CD14-positive monocyte (primary cell): ENCODE results near the gene LFNG. TPM values are rescaled to one million over a fixed set of nuclear protein-coding genes. Genes with fewer than 3 reads are reported as not detected.

ENCODE experiments used
- DNase-seq, 3 donors: peaks; one replicate each; pipeline ENCODE4 v3.0.0-alpha.2; 2011 to 2022
- H2AFZ ChIP-seq: 2 replicates; pipeline ENCODE4 v1.6.0; 2012; ENCODE audit warnings: mild to moderate bottlenecking, low read depth, low read length, inconsistent platforms; ENCODE audit not compliant: insufficient read depth, poor library complexity, severe bottlenecking
- H3K27ac ChIP-seq, 2 donors: 1 replicate in 1 of 2; 2 replicates in 1 of 2; pipeline ENCODE4 v1.5.1; 2012 to 2013; ENCODE audit warnings: low read length in 2 of 2, control low read depth in 1 of 2, inconsistent platforms in 1 of 2, low read depth in 1 of 2, mild to moderate bottlenecking in 1 of 2
- H3K27me3 ChIP-seq, 2 donors: one replicate each; pipeline versions ENCODE4 v1.6.0 to v1.6.1; 2011 to 2013; ENCODE audit warnings: low read length in 2 of 2; ENCODE audit not compliant: control insufficient read depth in 2 of 2, insufficient read depth in 2 of 2
- H3K36me3 ChIP-seq, 2 donors: replicated peaks in 1 of 2; 1 replicate in 1 of 2; 2 replicates in 1 of 2; pipeline versions ENCODE4 v1.5.1 to v1.6.1; 2012 to 2013; ENCODE audit warnings: low read length in 2 of 2, control low read depth in 1 of 2, inconsistent platforms in 1 of 2, mild to moderate bottlenecking in 1 of 2; ENCODE audit not compliant: insufficient read depth in 2 of 2, control insufficient read depth in 1 of 2
- H3K4me1 ChIP-seq, 2 donors: 1 replicate in 1 of 2; 2 replicates in 1 of 2; pipeline versions ENCODE4 v1.5.1 to v1.6.1; 2012 to 2013; ENCODE audit warnings: low read length in 2 of 2, control low read depth in 1 of 2, inconsistent platforms in 1 of 2, mild to moderate bottlenecking in 1 of 2, moderate library complexity in 1 of 2; ENCODE audit not compliant: insufficient read depth in 2 of 2, control insufficient read depth in 1 of 2
- H3K4me2 ChIP-seq: replicated peaks from 2 replicates; pipeline ENCODE3; 2012; ENCODE audit warnings: low read length, moderate library complexity, mild to moderate bottlenecking; ENCODE audit not compliant: poor library complexity, severe bottlenecking; ENCODE audit errors: extremely low read depth
- H3K4me3 ChIP-seq, 3 experiments: fragments of 200-600 bp in 1 of 3; sonication (generic) in 1 of 3; replicated peaks in 1 of 3; 1 replicate in 2 of 3; 2 replicates in 1 of 3; pipeline ENCODE4 v1.5.1; 2011 to 2013; ENCODE audit warnings: low read length in 3 of 3, mild to moderate bottlenecking in 3 of 3, control low read depth in 2 of 3, low read depth in 2 of 3, inconsistent platforms in 1 of 3, moderate library complexity in 1 of 3
- H3K79me2 ChIP-seq: 2 replicates; pipeline ENCODE4 v1.6.0; 2012; ENCODE audit warnings: mild to moderate bottlenecking, control low read depth, inconsistent platforms, low read length, moderate library complexity; ENCODE audit not compliant: insufficient read depth
- H3K9ac ChIP-seq: 2 replicates; pipeline ENCODE4 v1.6.0; 2017; ENCODE audit warnings: low read length, mild to moderate bottlenecking; ENCODE audit not compliant: insufficient read depth, poor library complexity, severe bottlenecking
- H3K9me3 ChIP-seq, 2 donors: replicated peaks in 1 of 2; 1 replicate in 1 of 2; 2 replicates in 1 of 2; pipeline versions ENCODE4 v1.5.1 to v1.6.1; 2012 to 2013; ENCODE audit warnings: low read length in 2 of 2, control low read depth in 1 of 2; ENCODE audit not compliant: control insufficient read depth in 1 of 2, insufficient read depth in 1 of 2
- H4K20me1 ChIP-seq: 2 replicates; pipeline ENCODE4 v1.6.0; 2012; ENCODE audit warnings: mild to moderate bottlenecking, low read length, control low read depth, moderate library complexity; ENCODE audit not compliant: insufficient read depth
- H3K27ac Mint-ChIP-seq, 7 donors: one replicate each; pipeline ENCODE4 v1.8.0; 2020; ENCODE audit warnings: mild to moderate bottlenecking in 7 of 7, mixed read lengths in 7 of 7, moderate library complexity in 6 of 7, inconsistent platforms in 2 of 7
- H3K27me3 Mint-ChIP-seq, 3 donors: one replicate each; pipeline ENCODE4 v1.8.0; 2021 to 2022; ENCODE audit warnings: low read depth in 3 of 3, mild to moderate bottlenecking in 3 of 3, mixed read lengths in 3 of 3, moderate library complexity in 3 of 3, inconsistent platforms in 1 of 3
- H3K36me3 Mint-ChIP-seq, 2 donors: one replicate each; pipeline ENCODE4 v1.8.0; 2020; ENCODE audit warnings: mixed read lengths in 2 of 2, inconsistent platforms in 1 of 2, mild to moderate bottlenecking in 1 of 2
- H3K4me1 Mint-ChIP-seq: one replicate; pipeline ENCODE4 v1.8.0; 2020; ENCODE audit warnings: mild to moderate bottlenecking, mixed read lengths
- H3K4me3 Mint-ChIP-seq, 2 donors: one replicate each; pipeline ENCODE4 v1.8.0; 2020; ENCODE audit warnings: mild to moderate bottlenecking in 2 of 2, mixed read lengths in 2 of 2, moderate library complexity in 1 of 2
- H3K9me3 Mint-ChIP-seq, 7 donors: one replicate each; pipeline ENCODE4 v1.8.0; 2020 to 2022; ENCODE audit warnings: mixed read lengths in 7 of 7, mild to moderate bottlenecking in 6 of 7, moderate library complexity in 6 of 7, inconsistent platforms in 2 of 7
- WGBS: methylation state at CpG from one replicate; pipeline ENCODE4 v1.1.5; 2013; ENCODE audit warnings: missing lambda C conversion rate; ENCODE audit not compliant: insufficient coverage; 5-methylcytosine and 5-hydroxymethylcytosine counted together
- intact Hi-C, 2 donors: fragments of 100-400 bp; cut with micrococcal nuclease; formaldehyde crosslinking; loops; one replicate each; pipeline versions ENCODE4 v1.15.0 to v1.15.1; 2023
- polyA plus RNA-seq, 3 donors: library from polyadenylated mRNA; depleted of rRNA in 1 of 3; unstranded in 2 of 3; stranded (reverse) in 1 of 3; fragments of 300-500 nt in 2 of 3; fragments of >200 nt in 1 of 3; fragmentation: Illumina TruSeq in 2 of 3; gene quantifications; 1 replicate in 2 of 3; 2 replicates in 1 of 3; pipeline ENCODE4 v1.2.3, GENCODE V29; 2012 to 2021
- TF ChIP-seq, protein P1 (sequence below): fragments of 200-600 bp; IDR thresholded peaks from one replicate; pipeline ENCODE4 v1.8.0; 2022; ENCODE audit warnings: antibody characterized with exemption, mild to moderate bottlenecking

LFNG gene
- polyA plus RNA-seq, 3 donors = 1.9 to 121 (median 2.2) TPM

GRCh38 chr7:2542916-2543871, 23.6 kb downstream of the LFNG start:
- H3K9me3 Mint-ChIP-seq = no peaks in the 10 kb centered on the region
- H3K36me3 Mint-ChIP-seq = peaks cover 38 to 98% of the 10 kb centered on the region in 2 donors
- H3K4me1 Mint-ChIP-seq = peaks cover 15% of the 10 kb centered on the region
- peaks cover 0 to 6% (median 0%) of the 10 kb centered on the region in 3 donors for H3K27me3 Mint-ChIP-seq
- H3K27me3 ChIP-seq = no peaks in the 10 kb centered on the region
- H3K27ac Mint-ChIP-seq = peak overlapping the region in 3 of 7 donors; percentile 63 to 85 (median 63)
- H3K9ac ChIP-seq = no peak overlapping the region
- intact Hi-C loops = loop anchor here in 1 of 2 donors (5.0 kb wide), 1 partner anchor 104 kb away; no protein-coding TSS in a partner anchor
- H3K36me3 ChIP-seq = peaks cover 77 to 90% of the 10 kb centered on the region in 2 donors
- DNase-seq = peak in 1 of 3 donors; percentile 5
- no peak overlapping the region for H3K4me3 ChIP-seq
- peaks cover 62% of the 10 kb centered on the region for H4K20me1 ChIP-seq
- 98% methylated on average over 53 of the region's 53 CpGs for WGBS
- peaks cover 4% of the 10 kb centered on the region for H3K79me2 ChIP-seq
- TF ChIP-seq, protein P1, sequence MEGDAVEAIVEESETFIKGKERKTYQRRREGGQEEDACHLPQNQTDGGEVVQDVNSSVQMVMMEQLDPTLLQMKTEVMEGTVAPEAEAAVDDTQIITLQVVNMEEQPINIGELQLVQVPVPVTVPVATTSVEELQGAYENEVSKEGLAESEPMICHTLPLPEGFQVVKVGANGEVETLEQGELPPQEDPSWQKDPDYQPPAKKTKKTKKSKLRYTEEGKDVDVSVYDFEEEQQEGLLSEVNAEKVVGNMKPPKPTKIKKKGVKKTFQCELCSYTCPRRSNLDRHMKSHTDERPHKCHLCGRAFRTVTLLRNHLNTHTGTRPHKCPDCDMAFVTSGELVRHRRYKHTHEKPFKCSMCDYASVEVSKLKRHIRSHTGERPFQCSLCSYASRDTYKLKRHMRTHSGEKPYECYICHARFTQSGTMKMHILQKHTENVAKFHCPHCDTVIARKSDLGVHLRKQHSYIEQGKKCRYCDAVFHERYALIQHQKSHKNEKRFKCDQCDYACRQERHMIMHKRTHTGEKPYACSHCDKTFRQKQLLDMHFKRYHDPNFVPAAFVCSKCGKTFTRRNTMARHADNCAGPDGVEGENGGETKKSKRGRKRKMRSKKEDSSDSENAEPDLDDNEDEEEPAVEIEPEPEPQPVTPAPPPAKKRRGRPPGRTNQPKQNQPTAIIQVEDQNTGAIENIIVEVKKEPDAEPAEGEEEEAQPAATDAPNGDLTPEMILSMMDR = no peak
- no peak overlapping the region for H2AFZ ChIP-seq
- H3K4me3 Mint-ChIP-seq = no peak overlapping the region
- peaks cover 3 to 11% of the 10 kb centered on the region in 2 donors for H3K4me1 ChIP-seq
- no peak overlapping the region for H3K4me2 ChIP-seq
- H3K9me3 ChIP-seq = no peaks in the 10 kb centered on the region
- H3K27ac ChIP-seq = no peak overlapping the region

GRCh38 chr7:2544541-2545188, 25.1 kb downstream of the LFNG start:
- H3K4me1 ChIP-seq = peaks cover 3 to 11% of the 10 kb centered on the region in 2 donors
- H3K9me3 Mint-ChIP-seq = no peaks in the 10 kb centered on the region
- 96% methylated on average over 9 of the region's 23 CpGs for WGBS
- no peak overlapping the region for H3K4me3 Mint-ChIP-seq
- DNase-seq = peak in 1 of 3 donors; percentile 1
- TF ChIP-seq, protein P1 = no peak
- H3K27ac Mint-ChIP-seq = peak overlapping the region; percentile 26 to 71 (median 46)
- peaks cover 0 to 6% (median 1%) of the 10 kb centered on the region in 3 donors for H3K27me3 Mint-ChIP-seq
- no peak overlapping the region for H3K27ac ChIP-seq
- peaks cover 9% of the 10 kb centered on the region for H3K79me2 ChIP-seq
- H3K4me3 ChIP-seq = no peak overlapping the region
- no peak overlapping the region for H3K9ac ChIP-seq
- no peaks in the 10 kb centered on the region for H3K27me3 ChIP-seq
- intact Hi-C loops = loop anchor here in 1 of 2 donors (5.0 kb wide), 1 partner anchor 103 kb away; no protein-coding TSS in a partner anchor
- H3K9me3 ChIP-seq = no peaks in the 10 kb centered on the region
- no peak overlapping the region for H2AFZ ChIP-seq
- no peak overlapping the region for H3K4me2 ChIP-seq
- peaks cover 15% of the 10 kb centered on the region for H3K4me1 Mint-ChIP-seq
- peaks cover 74 to 90% of the 10 kb centered on the region in 2 donors for H3K36me3 ChIP-seq
- H4K20me1 ChIP-seq = peaks cover 54% of the 10 kb centered on the region
- peaks cover 45 to 99% of the 10 kb centered on the region in 2 donors for H3K36me3 Mint-ChIP-seq
